IMR-90 (cell line): Measurements from ENCODE around the gene NEDD4L. TPM values are rescaled to one million over a fixed set of nuclear protein-coding genes. Genes with fewer than 3 reads are reported as not detected.
"Not testable (repeated sequence)": the region's sequence is repeated elsewhere in the genome, so short reads cannot be mapped to it uniquely, and the experiment has no call there.

Source experiments
- ATAC-seq: fragments of 200-7000 bp; cut with Tn5 transposase; 2 replicates; pipeline ENCODE4 v1.9.1; 2020; ENCODE audit warnings: low read depth, mild to moderate bottlenecking, moderate library complexity
- BruUV-seq: library from RNA; stranded (reverse); fragments of 400-500 nt; replicated peaks from 2 replicates; lab custom pipeline; 2021; lab: Mats Ljungman, UMichigan
- CTCF ChIA-PET: fragments of 300-600 bp; formaldehyde crosslinking; extraction: SDS; loops from one replicate; lab custom pipeline; 2021; ENCODE audit warnings: antibody characterized with exemption; lab: Yijun Ruan, JAX
- POLR2A ChIA-PET: fragments of 300-600 bp; sonication (Branson Sonifier 250); formaldehyde crosslinking; loops from one replicate; lab custom pipeline; 2022; ENCODE audit warnings: antibody characterized with exemption; ENCODE audit not compliant: unreplicated experiment; lab: Charles Lee
- DNase-seq: peaks from one replicate; pipeline ENCODE4 v3.0.0; 2013
- H2AFZ ChIP-seq: replicated peaks from 2 replicates; pipeline ENCODE3; 2013; ENCODE audit warnings: low read length, mild to moderate bottlenecking; ENCODE audit not compliant: poor library complexity
- H2AK5ac ChIP-seq: 2 replicates; pipeline ENCODE4 v1.6.1; 2013; ENCODE audit warnings: low read depth, low read length, inconsistent platforms
- H2AK9ac ChIP-seq: replicated peaks from 2 replicates; pipeline ENCODE3; 2013; ENCODE audit warnings: mild to moderate bottlenecking, low read depth, low read length, moderate library complexity; ENCODE audit not compliant: poor library complexity
- H2BK120ac ChIP-seq: 2 replicates; pipeline ENCODE4 v1.6.1; 2013; ENCODE audit warnings: low read depth, low read length, inconsistent platforms
- H2BK15ac ChIP-seq: 3 replicates; pipeline ENCODE4 v1.6.1; 2013; ENCODE audit warnings: low read depth, low read length, inconsistent platforms
- H2BK20ac ChIP-seq: 2 replicates; pipeline ENCODE4 v1.6.1; 2013; ENCODE audit warnings: low read depth, mild to moderate bottlenecking, inconsistent platforms, low read length, moderate library complexity
- H2BK5ac ChIP-seq: 2 replicates; pipeline ENCODE4 v1.6.1; 2013; ENCODE audit warnings: mild to moderate bottlenecking, low read depth, low read length, inconsistent platforms; ENCODE audit not compliant: poor library complexity, severe bottlenecking
- H3K14ac ChIP-seq: replicated peaks from 2 replicates; pipeline ENCODE4 v1.6.1; 2013; ENCODE audit warnings: low read depth, low read length, inconsistent platforms
- H3K18ac ChIP-seq: 2 replicates; pipeline ENCODE4 v1.6.1; 2013; ENCODE audit warnings: low read depth, low read length, control low read depth
- H3K23ac ChIP-seq: 2 replicates; pipeline ENCODE4 v1.6.1; 2013; ENCODE audit warnings: low read depth, low read length, inconsistent platforms
- H3K27ac ChIP-seq: 2 replicates; pipeline ENCODE4 v1.5.1; 2013; ENCODE audit warnings: mild to moderate bottlenecking, control low read depth, low read length; ENCODE audit not compliant: insufficient read depth
- H3K27me3 ChIP-seq: 2 replicates; pipeline ENCODE4 v1.6.1; 2013; ENCODE audit warnings: low read length; ENCODE audit not compliant: control insufficient read depth, insufficient read depth
- H3K36me3 ChIP-seq: 2 replicates; pipeline ENCODE4 v1.6.1; 2013; ENCODE audit warnings: low read length, mixed read lengths; ENCODE audit not compliant: control insufficient read depth, insufficient read depth
- H3K4ac ChIP-seq: 2 replicates; pipeline ENCODE4 v1.6.1; 2013; ENCODE audit warnings: low read depth, low read length, inconsistent platforms
- H3K4me1 ChIP-seq: 2 replicates; pipeline ENCODE4 v1.6.1; 2013; ENCODE audit warnings: low read length, mixed read lengths; ENCODE audit not compliant: control insufficient read depth, insufficient read depth
- H3K4me2 ChIP-seq: 2 replicates; pipeline ENCODE4 v1.6.1; 2013; ENCODE audit warnings: low read depth, mild to moderate bottlenecking, control low read depth, low read length, moderate library complexity
- H3K4me3 ChIP-seq: 2 replicates; pipeline ENCODE4 v1.5.1; 2013; ENCODE audit warnings: low read depth, mild to moderate bottlenecking, control low read depth, low read length, moderate library complexity; ENCODE audit not compliant: insufficient read depth
- H3K56ac ChIP-seq: 2 replicates; pipeline ENCODE4 v1.6.1; 2013; ENCODE audit warnings: low read length, inconsistent platforms; ENCODE audit not compliant: insufficient read depth; ENCODE audit errors: extremely low read depth
- H3K79me1 ChIP-seq, 2 experiments: 2 replicates each; pipeline ENCODE4 v1.6.1; 2013; ENCODE audit warnings: low read length in 2 of 2, inconsistent platforms in 1 of 2, low read depth in 1 of 2
- H3K9ac ChIP-seq: 2 replicates; pipeline ENCODE4 v1.6.1; 2013; ENCODE audit warnings: low read depth, low read length, control low read depth
- H3K9me1 ChIP-seq: 2 replicates; pipeline ENCODE4 v1.6.1; 2013; ENCODE audit warnings: low read length, inconsistent platforms; ENCODE audit not compliant: insufficient read depth
- H3K9me3 ChIP-seq: 2 replicates; pipeline ENCODE4 v1.6.1; 2013; ENCODE audit warnings: low read length; ENCODE audit not compliant: control insufficient read depth, insufficient read depth
- H4K20me1 ChIP-seq: 2 replicates; pipeline ENCODE4 v1.6.1; 2013; ENCODE audit warnings: low read length, inconsistent platforms; ENCODE audit not compliant: insufficient read depth
- H4K5ac ChIP-seq: 2 replicates; pipeline ENCODE4 v1.6.1; 2013; ENCODE audit warnings: mild to moderate bottlenecking, low read depth, low read length, control low read depth
- H4K8ac ChIP-seq, 2 experiments: 2 replicates each; pipeline ENCODE4 v1.6.1; 2013; ENCODE audit warnings: low read depth in 2 of 2, low read length in 2 of 2, control low read depth in 1 of 2, inconsistent platforms in 1 of 2
- H4K91ac ChIP-seq: 2 replicates; pipeline ENCODE4 v1.6.1; 2013; ENCODE audit warnings: low read depth, low read length, inconsistent platforms; ENCODE audit not compliant: insufficient read depth
- MAFK ChIP-seq: IDR thresholded peaks from 2 replicates; pipeline ENCODE4 v1.6.1; 2012; ENCODE audit warnings: low read depth, low read length, improper control_type of control experiment
- MXI1 ChIP-seq: IDR thresholded peaks from 2 replicates; pipeline ENCODE4 v1.6.1; 2012; ENCODE audit warnings: low read depth, mild to moderate bottlenecking, low read length, moderate library complexity, borderline replicate concordance
- NFE2L2 ChIP-seq: fragments of 150-350 bp; IDR thresholded peaks from 2 replicates; pipeline ENCODE4 v1.6.1; 2016; ENCODE audit warnings: low read depth, mild to moderate bottlenecking, low read length
- WGBS, 2 experiments: methylation state at CpG; one replicate each; pipeline versions ENCODE4 v1.1.5 to v1.1.7; 2013; ENCODE audit warnings: missing lambda C conversion rate in 2 of 2; ENCODE audit not compliant: insufficient read length in 1 of 2; ENCODE audit errors: extremely low coverage in 2 of 2; 5-methylcytosine and 5-hydroxymethylcytosine counted together
- dilution Hi-C: fragments of 300-500 bp; cut with HindIII; formaldehyde crosslinking; loops from one replicate; pipeline ENCODE4 v1.14.3; 2018; ENCODE audit warnings: low sequenced_read_pairs; ENCODE audit not compliant: unreplicated experiment
- in situ Hi-C: fragments of 300-500 bp; cut with MboI; formaldehyde crosslinking; loops from 3 replicates; pipeline ENCODE4 v1.14.3; 2019; ENCODE audit warnings: low sequenced_read_pairs, inconsistent platforms, mixed read lengths
- intact Hi-C: fragments of 100-400 bp; cut with micrococcal nuclease; formaldehyde crosslinking; loops from 2 replicates; pipeline ENCODE4 v1.10.0; 2022
- polyA plus RNA-seq, 3 experiments: library from polyadenylated mRNA; depleted of rRNA; stranded (reverse); fragments of >200 nt; gene quantifications; 2 replicates each; pipeline ENCODE4 v1.2.3, GENCODE V29; 2012; ENCODE audit warnings: low replicate concordance in 1 of 3
- total RNA-seq: library from RNA; depleted of rRNA; stranded (reverse); fragments of >200 nt; gene quantifications from 2 replicates; pipeline ENCODE4 v1.2.3, GENCODE V29; 2012

The NEDD4L gene
- total and polyA plus RNA-seq, 2 of the 4 experiments (the other 2 are of a cell fraction) = 10.0 to 10.9 TPM

- TF ChIP-seq MXI1 (no peak), MAFK (no peak), NFE2L2 (no peak)
- Histone ChIP-seq H3K4ac (no peak overlapping the region), H4K91ac (no peak overlapping the region), H2BK120ac (no peak overlapping the region), H3K18ac (no peak overlapping the region), H3K36me3 (no peaks in the 10 kb centered on the region), H2BK20ac (no peak overlapping the region), H2BK15ac (no peak overlapping the region), H3K9ac (no peak overlapping the region), H3K79me1 (no peaks in the 10 kb centered on the region), H2AK9ac (no peak overlapping the region), H2BK5ac (no peak overlapping the region), H2AK5ac (no peak overlapping the region), H4K8ac (no peak overlapping the region), H3K27me3 (peaks cover 4% of the 10 kb centered on the region; the same call in 1 of the 2 replicates), H3K4me2 (no peak overlapping the region), H3K27ac (no peak overlapping the region), H3K56ac (no peak overlapping the region), H3K4me3 (no peak overlapping the region), H3K9me3 (no peaks in the 10 kb centered on the region), H3K23ac (no peak overlapping the region; the same call in 1 of the 2 replicates), H2AFZ (no peak overlapping the region), H4K5ac (no peak overlapping the region), H3K4me1 (no peaks in the 10 kb centered on the region), H3K9me1 (no peaks in the 10 kb centered on the region), H3K14ac (no peak overlapping the region), H4K20me1 (peaks cover 3% of the 10 kb centered on the region; the same call in 1 of the 2 replicates)
- dilution Hi-C loops = no loop called here
- POLR2A ChIA-PET = no interaction called here
- 90% methylated on average over 7 of the region's 8 CpGs; no CpG with 5 or more reads in 1 of the 2 experiments for WGBS, 2 experiments
- CTCF ChIA-PET = no interaction called here
- intact Hi-C loops = no loop called here
- in situ Hi-C loops = no loop called here
- BruUV-seq = no TSS peak
- ATAC-seq (no peak), DNase-seq (no peak)
Observed at GRCh38 chr18:58280191-58280590, 236.2 kb downstream of the NEDD4L start.

GRCh38 chr18:58282872-58283271 lies 238.8 kb downstream of the NEDD4L start:
- BruUV-seq, H4K91ac ChIP-seq, H3K4me1 ChIP-seq, H2BK15ac ChIP-seq, H3K56ac ChIP-seq, H3K4ac ChIP-seq, H2BK120ac ChIP-seq, H4K20me1 ChIP-seq, H3K36me3 ChIP-seq, H2AK9ac ChIP-seq, H3K23ac ChIP-seq, H2BK5ac ChIP-seq, H3K14ac ChIP-seq, H3K4me2 ChIP-seq, H3K9me3 ChIP-seq, H3K27me3 ChIP-seq, H3K27ac ChIP-seq, H4K8ac ChIP-seq, in situ Hi-C loops, intact Hi-C loops, H3K9ac ChIP-seq, CTCF ChIA-PET, DNase-seq, H3K79me1 ChIP-seq, H3K9me1 ChIP-seq, H4K5ac ChIP-seq, H2AK5ac ChIP-seq, H2AFZ ChIP-seq, H3K18ac ChIP-seq, H2BK20ac ChIP-seq, POLR2A ChIA-PET, ATAC-seq, H3K4me3 ChIP-seq, dilution Hi-C loops: not testable (repeated sequence)
- 100% methylated on average over 5 of the region's 11 CpGs; no CpG with 5 or more reads in 1 of the 2 experiments for WGBS, 2 experiments
